Endometrial microvascular endothelial cells (primary cell): ENCODE results near the gene TDP1. TPM values are rescaled to one million over a fixed set of nuclear protein-coding genes. Genes with fewer than 3 reads are reported as not detected.

ENCODE experiments used
- in situ Hi-C: cut with HindIII; loops from 2 replicates; pipeline ENCODE4 v1.10.0; 2017; ENCODE audit warnings: low sequenced_read_pairs, low pct_unique_long_range_greater_than_20kb; ENCODE audit errors: inconsistent ontology term
- total RNA-seq: library from RNA; depleted of rRNA; stranded (reverse); fragments of >200 nt; gene quantifications from one replicate; pipeline ENCODE4 v1.2.3, GENCODE V29; 2015; ENCODE audit errors: inconsistent ontology term

The TDP1 gene
- total RNA-seq, 1 donor from 2014 or later: 49.0 TPM

GRCh38 chr14:90034156-90034555, 78.4 kb downstream of the TDP1 start:
- in situ Hi-C loops: no loop called here

- in situ Hi-C loops: no loop called here
Observed at GRCh38 chr14:90034835-90035525, 79.3 kb downstream of the TDP1 start.

GRCh38 chr14:90039253-90040010, 83.7 kb downstream of the TDP1 start:
- in situ Hi-C loops: no loop called here

GRCh38 chr14:90040411-90040810, 84.7 kb downstream of the TDP1 start:
- in situ Hi-C loops: no loop called here

- in situ Hi-C loops: no loop called here
Observed at GRCh38 chr14:90042496-90043252, 86.9 kb downstream of the TDP1 start.

GRCh38 chr14:90045616-90046015, 89.9 kb downstream of the TDP1 start:
- in situ Hi-C loops: no loop called here

GRCh38 chr14:90049390-90049789, 93.7 kb downstream of the TDP1 start:
- in situ Hi-C loops: no loop called here

GRCh38 chr14:90050271-90050670, 94.5 kb downstream of the TDP1 start:
- in situ Hi-C loops: no loop called here

GRCh38 chr14:90053044-90053443, 97.3 kb downstream of the TDP1 start:
- in situ Hi-C loops: no loop called here

GRCh38 chr14:90054803-90055202, 99.1 kb downstream of the TDP1 start:
- in situ Hi-C loops: no loop called here

- in situ Hi-C loops: no loop called here
Observed at GRCh38 chr14:90056826-90057225, 101.1 kb downstream of the TDP1 start.

GRCh38 chr14:90058876-90059458, 103.2 kb downstream of the TDP1 start:
- in situ Hi-C loops: no loop called here

- in situ Hi-C loops: no loop called here
Observed at GRCh38 chr14:90060312-90060964, 104.7 kb downstream of the TDP1 start.

- in situ Hi-C loops: no loop called here
Observed at GRCh38 chr14:90060965-90061684, 105.4 kb downstream of the TDP1 start.

- in situ Hi-C loops: no loop called here
Observed at GRCh38 chr14:90061685-90062126, 106.0 kb downstream of the TDP1 start, which contains the start of gene KCNK13. KCNK13 (plus strand) TSS chr14:90061994; CDS start chr14:90062206, 212 bp downstream.

GRCh38 chr14:90062127-90062794, 106.5 kb downstream of the TDP1 start:
- in situ Hi-C loops: no loop called here

- in situ Hi-C loops: no loop called here
Observed at GRCh38 chr14:90062822-90063539, 107.3 kb downstream of the TDP1 start.
